NCI-H524 treated with DMSO at 0.1 percent for 48 hours (cell line): ENCODE measurements around the gene TRABD2B.

ENCODE experiments used
- DNase-seq: peaks from one replicate; lab custom pipeline; 2025; lab: John Stamatoyannopoulos, UW

Gene TRABD2B

GRCh38 chr1:47875831-47876586, 121.2 kb downstream of the TRABD2B start:
- peak; percentile 67 for DNase-seq

- no peak for DNase-seq
Observed at GRCh38 chr1:47875036-47875435, 122.1 kb downstream of the TRABD2B start.

- DNase-seq = no peak
Observed at GRCh38 chr1:47873337-47873736, 123.8 kb downstream of the TRABD2B start.

- DNase-seq = no peak
Observed at GRCh38 chr1:47872886-47873285, 124.3 kb downstream of the TRABD2B start.

GRCh38 chr1:47871799-47872353, 125.3 kb downstream of the TRABD2B start:
- no peak for DNase-seq

- no peak for DNase-seq
Observed at GRCh38 chr1:47870946-47871676, 126.1 kb downstream of the TRABD2B start.

- no peak for DNase-seq
Observed at GRCh38 chr1:47870480-47870879, 126.7 kb downstream of the TRABD2B start.

- no peak for DNase-seq
Observed at GRCh38 chr1:47868348-47868676, 128.9 kb downstream of the TRABD2B start.

GRCh38 chr1:47867438-47868347, 129.5 kb downstream of the TRABD2B start:
- DNase-seq = peak; percentile 52

GRCh38 chr1:47866601-47867437, 130.4 kb downstream of the TRABD2B start:
- DNase-seq = no peak

GRCh38 chr1:47865881-47866535, 131.2 kb downstream of the TRABD2B start:
- peak; percentile 60 for DNase-seq

GRCh38 chr1:47859092-47859743, 138.0 kb downstream of the TRABD2B start:
- no peak for DNase-seq

- no peak for DNase-seq
Observed at GRCh38 chr1:47856996-47857395, 140.2 kb downstream of the TRABD2B start.

GRCh38 chr1:47855230-47855629, 142.0 kb downstream of the TRABD2B start:
- no peak for DNase-seq

GRCh38 chr1:47854552-47855144, 142.5 kb downstream of the TRABD2B start:
- no peak for DNase-seq

- no peak for DNase-seq
Observed at GRCh38 chr1:47853852-47854251, 143.3 kb downstream of the TRABD2B start.

GRCh38 chr1:47853059-47853458, 144.1 kb downstream of the TRABD2B start:
- DNase-seq = no peak

- DNase-seq = no peak
Observed at GRCh38 chr1:47852006-47852718, 145.0 kb downstream of the TRABD2B start.

GRCh38 chr1:47850451-47850850, 146.7 kb downstream of the TRABD2B start:
- DNase-seq = no peak
